Glutamatergic neuron (in vitro differentiated cells): ENCODE results near the gene KLB. TPM values are rescaled to one million over a fixed set of nuclear protein-coding genes. Genes with fewer than 3 reads are reported as not detected.

Source experiments
- DNase-seq: peaks from one replicate; pipeline ENCODE4 v3.0.0; 2022
- H3K27ac Mint-ChIP-seq: one replicate; pipeline ENCODE4 v1.8.0; 2020; ENCODE audit warnings: mild to moderate bottlenecking, mixed read lengths, inconsistent platforms; ENCODE audit not compliant: unreplicated experiment
- H3K27me3 Mint-ChIP-seq: one replicate; pipeline ENCODE4 v1.8.0; 2020; ENCODE audit warnings: mild to moderate bottlenecking, moderate library complexity, mixed read lengths, inconsistent platforms; ENCODE audit not compliant: unreplicated experiment
- H3K36me3 Mint-ChIP-seq: one replicate; pipeline ENCODE4 v1.8.0; 2020; ENCODE audit warnings: mild to moderate bottlenecking, mixed read lengths, inconsistent platforms; ENCODE audit not compliant: unreplicated experiment
- H3K4me1 Mint-ChIP-seq: one replicate; pipeline ENCODE4 v1.8.0; 2020; ENCODE audit warnings: mild to moderate bottlenecking, low read depth, mixed read lengths, inconsistent platforms; ENCODE audit not compliant: unreplicated experiment
- H3K4me3 Mint-ChIP-seq: one replicate; pipeline ENCODE4 v1.8.0; 2020; ENCODE audit warnings: mild to moderate bottlenecking, mixed read lengths, inconsistent platforms; ENCODE audit not compliant: unreplicated experiment
- H3K9me3 Mint-ChIP-seq: one replicate; pipeline ENCODE4 v1.8.0; 2020; ENCODE audit warnings: mild to moderate bottlenecking, moderate library complexity, mixed read lengths, inconsistent platforms; ENCODE audit not compliant: unreplicated experiment
- microRNA-seq: library from miRNA; unstranded; fragments of <30 nt; microRNA quantifications from one replicate; pipeline ENCODE4, GENCODE V29; 2020; ENCODE audit not compliant: unreplicated experiment
- total RNA-seq: library from RNA; stranded (reverse); fragmentation: NEBNext Ultra II Directional; extraction: Animal tissue kit (Norgen Biotek cat#: 25700); gene quantifications from one replicate; pipeline ENCODE4 v1.2.1, GENCODE V29; 2021; ENCODE audit not compliant: unreplicated experiment
- TF ChIP-seq, protein P1 (sequence below): fragments of 200-600 bp; sonication (generic); IDR thresholded peaks from one replicate; pipeline ENCODE4 v1.5.0; 2021; ENCODE audit not compliant: partially characterized antibody, unreplicated experiment

KLB gene
- total RNA-seq, 1 donor from 2014 or later = not detected

DNA sequence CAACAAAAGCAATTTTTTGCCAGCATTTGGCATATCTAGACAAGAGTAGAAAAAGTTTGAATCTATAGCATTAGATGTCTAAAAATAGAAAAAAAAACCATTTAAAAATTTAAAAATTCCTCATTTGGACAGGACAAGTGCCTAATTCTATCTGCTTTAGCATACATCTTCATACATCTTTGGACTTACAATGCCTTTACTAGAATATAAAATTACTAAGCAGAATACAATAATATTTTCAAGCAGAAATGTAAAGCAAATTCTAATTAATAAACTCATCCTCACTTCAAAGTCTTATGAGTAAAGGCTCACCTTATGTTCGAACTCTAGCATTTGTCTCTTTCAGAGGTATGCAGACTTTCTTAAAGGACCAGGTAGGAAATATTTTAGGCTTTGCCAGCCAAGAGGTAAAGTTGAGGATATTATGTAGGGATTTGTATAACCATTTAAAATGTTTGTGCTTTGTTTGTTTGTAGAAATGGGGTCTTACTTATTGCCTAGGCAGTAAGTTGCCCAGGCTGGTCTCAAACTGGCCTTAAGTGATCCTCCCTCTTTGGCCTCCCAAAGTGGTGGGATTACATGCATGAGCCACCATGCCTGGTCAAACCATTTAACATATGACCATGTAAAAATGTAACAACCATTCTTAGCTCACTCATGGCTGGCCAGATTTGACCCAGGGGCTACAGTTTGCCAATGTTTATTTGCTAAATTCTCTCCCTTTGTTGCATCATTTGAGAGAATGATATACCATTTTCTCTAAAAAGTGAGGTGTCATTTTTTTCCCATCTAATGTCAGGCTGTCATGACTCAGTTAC is 91.4 kb downstream of the KLB start:
- H3K4me1 Mint-ChIP-seq = no peaks in the 10 kb centered on the region
- TF ChIP-seq, protein P1, sequence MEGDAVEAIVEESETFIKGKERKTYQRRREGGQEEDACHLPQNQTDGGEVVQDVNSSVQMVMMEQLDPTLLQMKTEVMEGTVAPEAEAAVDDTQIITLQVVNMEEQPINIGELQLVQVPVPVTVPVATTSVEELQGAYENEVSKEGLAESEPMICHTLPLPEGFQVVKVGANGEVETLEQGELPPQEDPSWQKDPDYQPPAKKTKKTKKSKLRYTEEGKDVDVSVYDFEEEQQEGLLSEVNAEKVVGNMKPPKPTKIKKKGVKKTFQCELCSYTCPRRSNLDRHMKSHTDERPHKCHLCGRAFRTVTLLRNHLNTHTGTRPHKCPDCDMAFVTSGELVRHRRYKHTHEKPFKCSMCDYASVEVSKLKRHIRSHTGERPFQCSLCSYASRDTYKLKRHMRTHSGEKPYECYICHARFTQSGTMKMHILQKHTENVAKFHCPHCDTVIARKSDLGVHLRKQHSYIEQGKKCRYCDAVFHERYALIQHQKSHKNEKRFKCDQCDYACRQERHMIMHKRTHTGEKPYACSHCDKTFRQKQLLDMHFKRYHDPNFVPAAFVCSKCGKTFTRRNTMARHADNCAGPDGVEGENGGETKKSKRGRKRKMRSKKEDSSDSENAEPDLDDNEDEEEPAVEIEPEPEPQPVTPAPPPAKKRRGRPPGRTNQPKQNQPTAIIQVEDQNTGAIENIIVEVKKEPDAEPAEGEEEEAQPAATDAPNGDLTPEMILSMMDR = no peak
- no peak overlapping the region for H3K4me3 Mint-ChIP-seq
- no peaks in the 10 kb centered on the region for H3K36me3 Mint-ChIP-seq
- H3K27me3 Mint-ChIP-seq = no peaks in the 10 kb centered on the region
- no peak for DNase-seq
- H3K9me3 Mint-ChIP-seq = no peaks in the 10 kb centered on the region
- no peak overlapping the region for H3K27ac Mint-ChIP-seq

DNA sequence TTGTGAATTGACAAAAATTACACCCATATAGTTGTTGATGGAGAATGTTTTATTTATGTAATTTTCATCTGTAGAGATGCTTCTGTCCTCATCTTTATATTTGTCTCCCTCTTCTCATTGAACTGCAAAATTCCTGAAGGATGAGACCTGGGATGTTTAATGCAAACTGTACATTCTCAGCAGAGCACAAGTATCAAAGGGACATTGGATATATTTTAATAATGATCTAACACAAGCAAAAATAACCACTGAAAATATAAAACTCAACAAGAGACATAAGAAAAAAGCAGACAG is 91.9 kb downstream of the KLB start:
- no peaks in the 10 kb centered on the region for H3K36me3 Mint-ChIP-seq
- no peak overlapping the region for H3K27ac Mint-ChIP-seq
- TF ChIP-seq, protein P1 = no peak
- H3K4me3 Mint-ChIP-seq = no peak overlapping the region
- no peak for DNase-seq
- no peaks in the 10 kb centered on the region for H3K27me3 Mint-ChIP-seq
- no peaks in the 10 kb centered on the region for H3K4me1 Mint-ChIP-seq
- no peaks in the 10 kb centered on the region for H3K9me3 Mint-ChIP-seq

Small RNAs within 50 kb of the gene (microRNA-seq; reads per million reads assigned to microRNA genes)
- gene MIR5591 = not detected

Other genes starting within 250 kb of the KLB start
- 48.6 TPM for gene WDR19, start 224.4 kb upstream of the KLB start, total RNA-seq
- gene RFC1, start 40.6 kb upstream of the KLB start, total RNA-seq = 27.7 TPM
- gene RPL9, start 52.0 kb downstream of the KLB start, total RNA-seq = 831 TPM
- 9.4 TPM for gene LIAS, start 52.1 kb downstream of the KLB start, total RNA-seq
- 32.3 TPM for gene UGDH, start 120.5 kb downstream of the KLB start, total RNA-seq
- 27.1 TPM for gene SMIM14, start 231.9 kb downstream of the KLB start, total RNA-seq